GM12891 (cell line): ENCODE data around the gene CPA4.

Experiments
- POLR2A ChIP-seq: IDR thresholded peaks from 2 replicates; pipeline ENCODE4 v1.6.1; 2011; ENCODE audit warnings: low read depth, low read length, control low read depth
- POLR2AphosphoS5 ChIP-seq: IDR thresholded peaks from 2 replicates; pipeline ENCODE4 v1.6.1; 2011; ENCODE audit warnings: low read depth, low read length, control low read depth
- TAF1 ChIP-seq: IDR thresholded peaks from 2 replicates; pipeline ENCODE4 v1.6.1; 2011; ENCODE audit warnings: low read depth, low read length, control low read depth

- no peak for TF ChIP-seq POLR2AphosphoS5
- no peak for TF ChIP-seq POLR2A
- no peak for TF ChIP-seq TAF1
These were observed 11.7 kb upstream of the CPA4 start for GRCh38 chr7:130281260-130281659.
